GM12878 (cell line): Measurements from ENCODE around the gene PCED1A.

ENCODE experiments used
- CTCF ChIP-seq, 3 experiments: IDR thresholded peaks in 2 of 3; conservative IDR thresholded peaks in 1 of 3; 2 replicates each; pipeline ENCODE4 v1.5.1; 2011; ENCODE audit warnings: low read depth in 3 of 3, low read length in 3 of 3, mild to moderate bottlenecking in 3 of 3, control low read depth in 2 of 3, moderate library complexity in 2 of 3, inconsistent platforms in 1 of 3, mixed read lengths in 1 of 3; ENCODE audit not compliant: control insufficient read depth in 2 of 3, insufficient read depth in 1 of 3; ENCODE audit errors: extremely low read depth in 1 of 3
- FOS ChIP-seq: IDR thresholded peaks from 3 replicates; pipeline ENCODE4 v1.6.1; 2011; ENCODE audit warnings: borderline replicate concordance; ENCODE audit not compliant: insufficient read length; ENCODE audit errors: extremely low read depth
- PML ChIP-seq: IDR thresholded peaks from 2 replicates; pipeline ENCODE4 v1.6.1; 2012; ENCODE audit warnings: low read length, inconsistent platforms
- REST ChIP-seq: IDR thresholded peaks from 2 replicates; pipeline ENCODE4 v1.6.1; 2012; ENCODE audit warnings: mild to moderate bottlenecking, low read depth, low read length
- TAF1 ChIP-seq: IDR thresholded peaks from 2 replicates; pipeline ENCODE4 v1.6.1; 2011; ENCODE audit warnings: mild to moderate bottlenecking, low read depth, low read length, borderline replicate concordance
- TBL1XR1 ChIP-seq: IDR thresholded peaks from 2 replicates; pipeline ENCODE4 v1.6.1; 2012; ENCODE audit warnings: low read depth, low read length, improper control_type of control experiment

- no peak for TF ChIP-seq TBL1XR1
- no peak for TF ChIP-seq TAF1
- no peak for TF ChIP-seq CTCF (IDR thresholded peaks at IDR 0.05 in 2 of 3, conservative IDR thresholded peaks at IDR 0.05 in 1 of 3; ENCODE audit: control insufficient read depth in 2 of 3, extremely low read depth in 1 of 3, insufficient read depth in 1 of 3, low read depth in 3 of 3, low read length in 3 of 3)
- TF ChIP-seq FOS = no peak
- TF ChIP-seq REST = no peak
- no peak for TF ChIP-seq PML
These were observed 24.2 kb upstream of the PCED1A start for GRCh38 chr20:2864626-2865025.
